ENCODE measurements around the gene LRRTM2.

Gene LRRTM2

GRCh38 chr5:138883211-138883610, 8.1 kb upstream of the LRRTM2 start:
- no peak for DNase-seq (ENCODE audit: low read depth in 3 of 3)

GRCh38 chr5:138878437-138879235, 3.5 kb upstream of the LRRTM2 start:
- DNase-seq (ENCODE audit: low read depth in 3 of 3): no peak

GRCh38 chr5:138876811-138877210, 1.7 kb upstream of the LRRTM2 start:
- DNase-seq (ENCODE audit: low read depth in 3 of 3): no peak

GRCh38 chr5:138875946-138876345, 811 bp upstream of the LRRTM2 start:
- DNase-seq (ENCODE audit: low read depth in 3 of 3): no peak

GRCh38 chr5:138875552-138875875, 379 bp upstream of the LRRTM2 start:
- no peak for DNase-seq (ENCODE audit: low read depth in 3 of 3)

GRCh38 chr5:138874241-138874640, 894 bp downstream of the LRRTM2 start:
- no peak for DNase-seq (ENCODE audit: low read depth in 3 of 3)

- no peak for DNase-seq (ENCODE audit: low read depth in 3 of 3)
Measured at GRCh38 chr5:138873466-138874221, 1.5 kb downstream of the LRRTM2 start.

GRCh38 chr5:138872841-138873465, 2.2 kb downstream of the LRRTM2 start:
- no peak for DNase-seq (ENCODE audit: low read depth in 3 of 3)

GRCh38 chr5:138870611-138871010, 4.5 kb downstream of the LRRTM2 start:
- DNase-seq (ENCODE audit: low read depth in 3 of 3): no peak

GRCh38 chr5:138869763-138870500, 5.2 kb downstream of the LRRTM2 start:
- DNase-seq (ENCODE audit: low read depth in 3 of 3): no peak

GRCh38 chr5:138869038-138869437, 6.1 kb downstream of the LRRTM2 start:
- no peak for DNase-seq (ENCODE audit: low read depth in 3 of 3)

- no peak for DNase-seq (ENCODE audit: low read depth in 3 of 3)
Measured at GRCh38 chr5:138867011-138867410, 8.1 kb downstream of the LRRTM2 start.

GRCh38 chr5:138853132-138853531, 22.0 kb downstream of the LRRTM2 start:
- DNase-seq (ENCODE audit: low read depth in 3 of 3): no peak

- DNase-seq (ENCODE audit: low read depth in 3 of 3): no peak
Measured at GRCh38 chr5:138850865-138851435, 24.2 kb downstream of the LRRTM2 start.

GRCh38 chr5:138849882-138850281, 25.3 kb downstream of the LRRTM2 start:
- no peak for DNase-seq (ENCODE audit: low read depth in 3 of 3)

GRCh38 chr5:138849439-138849838, 25.7 kb downstream of the LRRTM2 start:
- DNase-seq (ENCODE audit: low read depth in 3 of 3): no peak

- no peak for DNase-seq (ENCODE audit: low read depth in 3 of 3)
Measured at GRCh38 chr5:138844812-138845513, 30.2 kb downstream of the LRRTM2 start.

GRCh38 chr5:138844125-138844461, 31.0 kb downstream of the LRRTM2 start:
- DNase-seq (ENCODE audit: low read depth in 3 of 3): no peak

- no peak for DNase-seq (ENCODE audit: low read depth in 3 of 3)
Measured at GRCh38 chr5:138843316-138844124, 31.6 kb downstream of the LRRTM2 start.

GRCh38 chr5:138841531-138841930, 33.6 kb downstream of the LRRTM2 start:
- no peak for DNase-seq (ENCODE audit: low read depth in 3 of 3)

All from stimulated activated CD4-positive, alpha-beta T cell treated with anti-CD3 and anti-CD28 coated beads, TNF-alpha, amount 100 ng/mL, for 48 hours (primary cell).